GM12872 (cell line): ENCODE data around the gene RRP1.

Experiments
- TF ChIP-seq, protein P1 (sequence below): IDR thresholded peaks from 3 replicates; pipeline ENCODE4 v1.5.1; 2011; ENCODE audit warnings: low read depth, mild to moderate bottlenecking, low read length, moderate library complexity; ENCODE audit not compliant: insufficient read depth

Gene RRP1

DNA sequence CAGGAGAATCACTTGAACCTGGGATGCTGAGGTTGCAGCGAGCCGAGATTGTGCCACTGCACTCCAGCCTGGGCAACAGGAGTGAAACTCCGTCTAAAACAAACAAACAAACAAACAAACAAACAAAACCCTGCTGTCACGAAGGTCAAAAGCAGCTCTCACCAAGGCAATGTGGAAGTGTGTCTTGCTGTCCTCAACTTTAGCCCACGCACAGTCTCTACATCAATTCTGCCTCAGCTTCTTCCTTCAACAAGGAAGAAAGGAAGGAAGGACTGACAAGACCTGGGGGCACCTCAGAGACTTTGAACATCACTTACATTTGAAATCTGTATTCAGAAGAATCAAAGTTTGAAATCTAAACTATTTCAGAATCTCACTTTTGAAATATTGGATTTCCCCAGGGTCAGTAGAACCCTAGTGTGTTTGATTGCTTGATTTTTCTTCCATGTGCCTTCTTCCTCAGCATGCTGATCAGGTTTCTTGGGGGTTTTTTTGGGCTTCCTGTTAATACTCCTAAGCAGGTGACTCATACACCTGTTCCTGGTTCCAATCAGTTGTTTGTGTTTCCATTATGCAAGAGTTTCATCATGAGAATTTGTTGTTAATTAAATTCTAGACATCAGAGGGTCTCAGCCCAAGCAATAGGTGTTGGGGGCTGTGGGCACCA is 6.8 kb upstream of the RRP1 start:
- TF ChIP-seq, protein P1, sequence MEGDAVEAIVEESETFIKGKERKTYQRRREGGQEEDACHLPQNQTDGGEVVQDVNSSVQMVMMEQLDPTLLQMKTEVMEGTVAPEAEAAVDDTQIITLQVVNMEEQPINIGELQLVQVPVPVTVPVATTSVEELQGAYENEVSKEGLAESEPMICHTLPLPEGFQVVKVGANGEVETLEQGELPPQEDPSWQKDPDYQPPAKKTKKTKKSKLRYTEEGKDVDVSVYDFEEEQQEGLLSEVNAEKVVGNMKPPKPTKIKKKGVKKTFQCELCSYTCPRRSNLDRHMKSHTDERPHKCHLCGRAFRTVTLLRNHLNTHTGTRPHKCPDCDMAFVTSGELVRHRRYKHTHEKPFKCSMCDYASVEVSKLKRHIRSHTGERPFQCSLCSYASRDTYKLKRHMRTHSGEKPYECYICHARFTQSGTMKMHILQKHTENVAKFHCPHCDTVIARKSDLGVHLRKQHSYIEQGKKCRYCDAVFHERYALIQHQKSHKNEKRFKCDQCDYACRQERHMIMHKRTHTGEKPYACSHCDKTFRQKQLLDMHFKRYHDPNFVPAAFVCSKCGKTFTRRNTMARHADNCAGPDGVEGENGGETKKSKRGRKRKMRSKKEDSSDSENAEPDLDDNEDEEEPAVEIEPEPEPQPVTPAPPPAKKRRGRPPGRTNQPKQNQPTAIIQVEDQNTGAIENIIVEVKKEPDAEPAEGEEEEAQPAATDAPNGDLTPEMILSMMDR = no peak

DNA sequence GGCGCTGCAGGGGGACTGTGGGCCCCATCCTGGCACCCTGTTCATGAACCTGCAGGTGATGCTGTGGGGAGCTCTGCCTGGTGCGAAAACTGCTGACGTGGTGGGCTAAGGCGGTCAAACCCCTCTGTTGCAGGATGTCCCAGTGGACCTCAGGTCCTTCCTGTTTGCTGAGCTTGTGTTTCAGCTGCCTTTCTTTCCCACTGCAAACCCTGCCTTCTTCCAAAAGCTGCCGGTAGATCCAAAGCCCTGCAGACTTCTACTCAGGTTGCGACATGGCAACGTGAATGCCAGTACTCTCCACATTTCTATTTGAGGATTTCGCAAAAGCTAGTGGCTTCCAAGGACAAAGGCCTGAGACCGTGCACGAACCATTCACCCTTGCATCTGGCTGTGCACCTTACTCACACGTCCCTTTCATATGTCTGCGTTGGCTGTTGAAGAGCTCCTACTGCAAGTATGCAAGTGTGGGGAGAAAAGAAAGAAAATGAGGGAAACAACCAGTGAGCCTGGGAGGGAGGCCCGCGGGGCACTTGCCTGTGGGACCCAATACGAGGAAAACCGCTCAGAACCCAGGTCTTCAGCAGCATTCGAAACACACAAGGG is 6.2 kb upstream of the RRP1 start:
- TF ChIP-seq, protein P1 = no peak

DNA sequence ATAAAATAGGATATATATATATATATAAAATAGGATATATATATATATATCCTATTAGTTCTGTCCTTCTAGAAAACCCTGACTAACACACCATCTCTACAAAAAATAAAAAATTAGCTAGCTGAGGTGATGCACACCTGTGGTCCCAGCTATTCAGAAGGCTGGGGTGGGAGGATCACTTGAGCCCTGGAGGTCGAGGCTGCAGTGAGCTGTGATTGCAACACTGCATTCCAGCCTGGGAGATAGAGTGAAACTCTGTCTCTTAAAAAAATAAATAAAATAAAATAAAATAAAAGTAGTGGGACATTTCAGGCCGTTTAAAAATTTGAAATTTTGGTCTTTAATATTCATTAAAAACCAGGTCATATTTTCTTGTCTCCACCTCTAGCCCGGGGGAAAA is 4.2 kb upstream of the RRP1 start:
- TF ChIP-seq, protein P1 = no peak

DNA sequence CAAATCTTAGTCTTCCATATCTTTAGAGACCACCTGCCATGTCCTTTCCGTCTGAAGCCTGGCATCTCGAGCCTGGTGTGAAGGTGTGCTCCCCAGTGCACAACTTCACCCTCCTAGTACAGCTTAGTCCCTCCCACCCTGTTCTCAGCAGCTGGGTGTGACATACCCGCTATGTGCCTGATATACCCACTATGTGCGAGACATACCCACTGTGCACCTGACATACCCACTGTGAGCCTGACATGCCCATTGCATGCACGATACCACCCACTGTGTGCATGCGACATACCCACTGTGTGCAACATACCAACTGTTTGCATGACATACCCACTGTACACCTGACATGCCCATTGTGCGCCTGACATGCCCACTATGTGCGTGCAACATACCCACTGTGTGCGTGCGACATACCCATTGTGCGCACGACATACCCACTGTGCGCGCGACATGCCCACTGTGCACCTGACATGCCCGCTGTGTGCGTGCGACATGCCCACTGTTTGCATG is 3.0 kb upstream of the RRP1 start:
- TF ChIP-seq, protein P1 = no peak

DNA sequence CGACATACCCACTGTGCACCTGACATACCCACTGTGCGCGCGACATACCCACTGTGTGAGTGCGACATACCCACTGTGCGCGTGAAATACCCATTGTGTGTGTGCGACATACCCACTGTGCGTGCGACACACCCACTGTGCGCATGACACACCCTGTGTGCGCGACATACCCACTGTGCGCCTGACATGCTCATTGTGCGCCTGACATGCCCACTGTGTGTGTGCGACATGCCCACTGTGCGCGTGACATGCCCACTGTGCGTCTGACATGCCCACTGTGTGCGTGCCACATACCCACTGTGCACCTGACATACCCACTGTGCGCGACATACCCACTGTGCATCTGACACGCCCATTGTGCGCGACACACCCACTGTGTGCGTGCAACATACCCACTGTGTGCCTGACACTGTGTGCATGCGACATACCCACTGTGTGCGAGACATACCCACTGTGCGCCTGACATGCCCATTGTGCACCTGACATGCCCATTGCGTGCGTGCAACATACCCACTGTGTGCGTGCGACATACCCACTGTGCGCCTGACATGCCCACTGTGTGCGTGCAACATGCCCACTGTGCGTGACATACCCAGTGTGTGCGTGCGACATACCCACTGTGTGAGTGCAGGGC is 2.5 kb upstream of the RRP1 start:
- TF ChIP-seq, protein P1 = no peak

DNA sequence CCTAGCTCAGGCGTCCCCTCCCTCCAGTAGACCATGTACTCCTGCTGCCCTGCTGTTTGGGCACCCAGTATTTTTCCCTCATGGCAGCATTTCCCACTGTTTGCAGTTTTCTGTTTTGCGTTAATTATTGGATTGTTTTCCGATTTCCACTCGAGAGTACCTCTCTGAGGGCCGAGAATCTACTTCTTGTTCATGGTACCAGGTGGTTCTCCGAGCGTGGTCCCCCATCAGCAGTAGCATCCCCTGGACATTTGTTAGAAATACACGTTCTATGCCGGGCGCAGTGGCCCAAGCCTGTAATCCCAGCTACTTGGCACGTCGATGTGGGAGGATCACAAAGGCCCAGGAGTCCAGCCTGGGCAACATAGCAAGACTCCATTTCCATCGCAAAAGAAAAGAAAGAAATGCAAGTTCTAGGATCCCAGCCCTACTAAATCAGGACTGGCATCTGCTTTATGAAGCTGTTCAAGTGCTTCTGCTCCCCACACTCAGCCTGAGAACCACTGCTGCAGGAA is 690 bp downstream of the RRP1 start:
- TF ChIP-seq, protein P1 = no peak

DNA sequence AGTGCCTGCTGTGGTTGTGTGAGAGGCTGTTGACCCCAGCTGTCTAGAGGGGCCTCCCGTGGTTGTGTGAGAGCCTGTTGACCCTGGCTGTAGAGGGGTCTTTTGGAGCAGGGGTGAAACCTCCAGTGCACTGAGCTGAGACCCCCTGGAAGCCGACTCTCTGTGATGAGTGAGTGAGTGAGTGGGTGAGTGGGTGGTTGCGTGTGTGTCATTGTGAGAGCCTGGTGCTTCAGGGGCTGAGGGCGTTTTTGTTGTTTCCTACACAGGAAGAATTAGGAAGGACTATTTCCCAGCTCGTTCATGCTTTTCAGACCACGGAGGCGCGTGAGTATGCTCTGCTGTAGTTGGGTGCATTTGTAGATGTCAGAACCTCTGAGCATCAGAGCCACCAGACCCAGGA is 3.0 kb downstream of the RRP1 start:
- TF ChIP-seq, protein P1 = no peak
